GM23338 (cell line): ENCODE measurements around the gene VRK1. TPM values are rescaled to one million over a fixed set of nuclear protein-coding genes. Genes with fewer than 3 reads are reported as not detected.

Experiments used
- ATAC-seq: fragments of 200-7000 bp; cut with Tn5 transposase; 3 replicates; pipeline ENCODE4 v1.9.1; 2020
- DNase-seq: peaks from one replicate; pipeline ENCODE4 v3.0.0-alpha.2; 2015; ENCODE audit warnings: low spot score
- H2AFZ ChIP-seq: fragments of 200-600 bp; sonication (generic); 2 replicates; pipeline ENCODE4 v1.8.0; 2016; ENCODE audit warnings: antibody characterized with exemption, mild to moderate bottlenecking, moderate library complexity
- H3F3A ChIP-seq: fragments of 200-600 bp; sonication (generic); replicated peaks from 2 replicates; pipeline ENCODE4 v1.8.0; 2017; ENCODE audit warnings: antibody characterized with exemption, mixed run types, low read depth
- H3K27ac ChIP-seq: fragments of 200-600 bp; sonication (generic); 2 replicates; pipeline ENCODE4 v1.6.1; 2016; ENCODE audit warnings: low read depth
- H3K27me3 ChIP-seq: fragments of 200-600 bp; sonication (generic); 2 replicates; pipeline ENCODE4 v1.8.0; 2016; ENCODE audit warnings: mild to moderate bottlenecking, mixed run types, moderate library complexity; ENCODE audit not compliant: insufficient read depth
- H3K36me3 ChIP-seq: fragments of 200-600 bp; sonication (generic); 2 replicates; pipeline ENCODE4 v1.8.0; 2016; ENCODE audit warnings: mild to moderate bottlenecking; ENCODE audit not compliant: insufficient read depth
- H3K4me1 ChIP-seq: fragments of 200-600 bp; sonication (generic); 2 replicates; pipeline ENCODE4 v1.8.0; 2016; ENCODE audit warnings: mild to moderate bottlenecking, moderate library complexity; ENCODE audit not compliant: insufficient read depth
- H3K4me2 ChIP-seq: fragments of 200-600 bp; sonication (generic); 2 replicates; pipeline ENCODE4 v1.7.1; 2017; ENCODE audit warnings: mixed run types
- H3K4me3 ChIP-seq: fragments of 200-600 bp; sonication (generic); 2 replicates; pipeline ENCODE4 v1.6.1; 2016; ENCODE audit warnings: mixed run types
- H3K79me2 ChIP-seq: fragments of 200-600 bp; sonication (generic); replicated peaks from 2 replicates; pipeline ENCODE4 v1.8.0; 2017; ENCODE audit warnings: mild to moderate bottlenecking; ENCODE audit not compliant: insufficient read depth
- H3K9me2 ChIP-seq: fragments of 200-600 bp; sonication (generic); 2 replicates; pipeline ENCODE4 v1.8.0; 2017; ENCODE audit not compliant: insufficient read depth
- H4K20me1 ChIP-seq: fragments of 200-600 bp; sonication (generic); replicated peaks from 2 replicates; pipeline ENCODE4 v1.8.0; 2017; ENCODE audit warnings: mild to moderate bottlenecking; ENCODE audit not compliant: insufficient read depth
- H3K27ac Mint-ChIP-seq: 2 replicates; pipeline ENCODE4 v1.8.0; 2020; ENCODE audit warnings: inconsistent platforms, mild to moderate bottlenecking, moderate library complexity, mixed read lengths
- H3K27me3 Mint-ChIP-seq: 3 replicates; pipeline ENCODE4 v1.8.0; 2022; ENCODE audit warnings: low read depth, mild to moderate bottlenecking, moderate library complexity, mixed read lengths, inconsistent platforms; ENCODE audit not compliant: insufficient read depth, poor library complexity
- H3K36me3 Mint-ChIP-seq: 3 replicates; pipeline ENCODE4 v1.8.0; 2021; ENCODE audit warnings: low read depth, mild to moderate bottlenecking, inconsistent platforms, moderate library complexity, mixed read lengths
- H3K4me1 Mint-ChIP-seq: 3 replicates; pipeline ENCODE4 v1.8.0; 2020; ENCODE audit warnings: mild to moderate bottlenecking, inconsistent platforms, mixed read lengths
- H3K4me3 Mint-ChIP-seq: 3 replicates; pipeline ENCODE4 v1.8.0; 2021; ENCODE audit warnings: moderate library complexity, mild to moderate bottlenecking, inconsistent platforms, mixed read lengths
- H3K9me3 Mint-ChIP-seq: 3 replicates; pipeline ENCODE4 v1.8.0; 2020; ENCODE audit warnings: moderate library complexity, mild to moderate bottlenecking, inconsistent platforms, mixed read lengths
- CREB1 ChIP-seq: fragments of 250-450 bp; sonication (Bioruptor Pico); IDR thresholded peaks from 2 replicates; pipeline ENCODE4 v1.5.0; 2020; ENCODE audit warnings: low read depth, mild to moderate bottlenecking, moderate library complexity
- CTCF ChIP-seq, 2 experiments: fragments of 200-600 bp in 1 of 2; sonication (generic) in 1 of 2; conservative IDR thresholded peaks; 2 replicates each; pipeline versions ENCODE4 v1.5.1 to v1.6.1; 2016 to 2017; ENCODE audit warnings: antibody characterized with exemption in 2 of 2, low read depth in 2 of 2, mild to moderate bottlenecking in 2 of 2, moderate library complexity in 1 of 2
- ETS1 ChIP-seq: IDR thresholded peaks from 2 replicates; pipeline ENCODE4 v1.6.1; 2016; ENCODE audit warnings: antibody characterized with exemption
- EZH2phosphoT487 ChIP-seq: fragments of 200-600 bp; sonication (generic); IDR thresholded peaks from one replicate; pipeline ENCODE4 v1.8.1; 2018; ENCODE audit warnings: antibody characterized with exemption; ENCODE audit not compliant: unreplicated experiment
- NANOG ChIP-seq: IDR thresholded peaks from 2 replicates; pipeline ENCODE4 v1.6.1; 2016; ENCODE audit warnings: antibody characterized with exemption, borderline replicate concordance
- REST ChIP-seq: IDR thresholded peaks from one replicate; pipeline ENCODE4 v1.6.1; 2018; ENCODE audit warnings: antibody characterized with exemption; ENCODE audit not compliant: unreplicated experiment
- STAT1 ChIP-seq: IDR thresholded peaks from one replicate; pipeline ENCODE4 v1.6.1; 2016; ENCODE audit warnings: antibody characterized with exemption; ENCODE audit not compliant: unreplicated experiment
- ZNF114 ChIP-seq: fragments of 250-450 bp; sonication (Bioruptor Pico); IDR thresholded peaks from 2 replicates; pipeline ENCODE4 v1.5.0; 2020; ENCODE audit warnings: mild to moderate bottlenecking, moderate library complexity
- ZNF331 ChIP-seq: fragments of 250-450 bp; sonication (Bioruptor Pico); IDR thresholded peaks from 2 replicates; pipeline ENCODE4 v1.5.0; 2020; ENCODE audit warnings: low read depth, mild to moderate bottlenecking, moderate library complexity
- ZNF462 ChIP-seq: fragments of 250-450 bp; sonication (Bioruptor Pico); IDR thresholded peaks from 2 replicates; pipeline ENCODE4 v1.5.0; 2020; ENCODE audit warnings: mild to moderate bottlenecking, moderate library complexity
- polyA plus RNA-seq: library from polyadenylated mRNA; unstranded; fragments of >200 nt; fragmentation: Nextera tagmentation; extraction: Ambion mirVana; gene quantifications from 2 replicates; pipeline ENCODE4 v1.2.1, GENCODE V29; 2016
- total RNA-seq: library from RNA; depleted of rRNA; stranded (reverse); fragments of >200 nt; shearing (Covaris generic); gene quantifications from 2 replicates; pipeline ENCODE4 v1.2.3, GENCODE V29; 2014

Gene VRK1
- total and polyA plus RNA-seq, 2 experiments from 2014 or later = 83.8 to 119 TPM

GRCh38 chr14:96909841-96910364 is 112.7 kb downstream of the VRK1 start (continued):
- TF ChIP-seq REST (no peak), CTCF (conservative IDR thresholded peaks at IDR 0.05; ENCODE audit: low read depth in 2 of 2) (no peak), CREB1 (CRISPR knock-in tag) (no peak)

- Histone ChIP-seq H2AFZ (no peak overlapping the region), H3K36me3 (no peaks in the 10 kb centered on the region), H3K79me2 (no peaks in the 10 kb centered on the region), H3K27me3 (no peaks in the 10 kb centered on the region), H3K4me3 (no peak overlapping the region), H3K27ac (no peak overlapping the region), H3K4me1 (no peaks in the 10 kb centered on the region), H3K4me2 (no peak overlapping the region), H3K9me2 (no peaks in the 10 kb centered on the region), H4K20me1 (no peaks in the 10 kb centered on the region), H3F3A (no peaks in the 10 kb centered on the region)
- Mint-ChIP-seq H3K27ac (no peak overlapping the region), H3K4me3 (no peak overlapping the region), H3K9me3 (peaks cover 22% of the 10 kb centered on the region), H3K27me3 (peaks cover 6% of the 10 kb centered on the region), H3K4me1 (no peaks in the 10 kb centered on the region), H3K36me3 (peaks cover 21% of the 10 kb centered on the region)
- DNase-seq = no peak
- ATAC-seq = no peak
- no peak for TF ChIP-seq STAT1
- TF ChIP-seq EZH2phosphoT487 = no peak
- TF ChIP-seq NANOG = no peak
- no peak for TF ChIP-seq ZNF331 (CRISPR knock-in tag)
- TF ChIP-seq ZNF462 = no peak
- no peak for TF ChIP-seq ETS1
- TF ChIP-seq ZNF114 (CRISPR knock-in tag) = no peak
Measured at GRCh38 chr14:96911499-96912149, 114.4 kb downstream of the VRK1 start.
